GM19239 (cell line): ENCODE measurements around the gene TRIM33.
"Not testable (repeated sequence)": the region's sequence is repeated elsewhere in the genome, so short reads cannot be mapped to it uniquely, and the experiment has no call there.

Experiments used
- DNase-seq: peaks from one replicate; pipeline ENCODE4 v3.0.0; 2011; ENCODE audit warnings: low spot score; ENCODE audit not compliant: insufficient read length
- FAIRE-seq: peaks from 2 replicates; lab custom pipeline; 2011; peaks lifted over from hg19 to GRCh38; lab: Jason Lieb, UNC

TRIM33 gene

DNA sequence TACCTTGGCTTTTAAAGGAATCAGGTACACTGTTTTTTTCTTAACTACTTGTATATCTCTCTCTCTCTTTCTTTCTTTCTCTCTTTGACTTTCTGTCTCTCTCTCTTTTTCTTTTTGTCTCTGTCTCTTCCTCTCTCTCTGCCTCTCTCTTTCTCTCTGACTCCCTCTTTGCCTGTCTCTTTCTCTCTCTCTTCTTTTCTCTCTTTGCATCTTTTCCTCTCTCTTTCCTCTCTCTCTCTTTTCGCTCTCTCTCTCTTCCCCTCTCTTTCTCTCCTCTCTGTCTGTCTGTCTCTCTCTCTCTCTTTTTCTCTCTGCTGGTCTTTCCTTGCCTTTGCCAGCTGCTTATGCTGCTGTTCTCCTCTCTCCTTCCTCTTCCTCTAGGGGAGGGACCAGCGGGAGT, 143.2 kb downstream of the TRIM33 start:
- no peak for FAIRE-seq

DNA sequence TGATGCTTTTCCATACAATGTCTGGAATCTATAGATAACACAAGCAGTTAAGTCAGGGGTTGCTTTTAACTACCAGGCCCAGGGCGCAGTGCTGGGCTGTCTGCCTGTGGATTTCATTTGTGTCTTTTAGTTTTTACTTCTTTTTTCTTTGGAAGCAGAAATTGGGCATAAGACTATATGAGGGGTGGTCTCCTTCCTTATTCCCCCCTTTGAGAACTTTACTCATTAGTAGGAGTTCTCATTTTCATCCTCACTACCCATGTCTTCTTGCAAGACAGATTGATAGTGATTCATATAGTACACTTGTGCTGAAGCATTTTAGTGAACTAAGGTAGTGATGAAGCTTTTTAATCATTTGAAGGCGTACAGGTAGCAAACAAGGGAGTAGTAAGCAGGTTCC, 147.8 kb downstream of the TRIM33 start:
- FAIRE-seq = not testable (repeated sequence)

More for the DNA sequence above, 143.2 kb downstream of the TRIM33 start:
- no peak for DNase-seq

DNA sequence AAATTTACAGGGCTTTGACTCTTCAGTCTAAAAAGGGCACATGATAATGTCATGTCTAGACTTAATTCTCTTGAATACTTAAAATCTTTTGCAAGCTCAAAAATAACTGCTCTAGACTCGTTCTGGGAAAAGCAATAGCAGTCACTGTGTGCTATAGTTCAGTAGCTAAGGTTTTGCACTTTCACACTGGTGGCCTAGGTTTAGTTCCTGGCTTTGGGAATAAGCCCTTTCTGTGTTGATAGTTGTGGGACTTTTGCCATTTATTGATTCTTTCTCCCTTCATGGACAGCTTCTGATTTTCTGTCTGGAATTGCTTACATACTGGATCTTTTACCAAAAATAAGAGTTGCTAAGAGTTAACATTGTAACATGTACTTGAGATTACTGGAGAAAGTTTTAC, 151.2 kb downstream of the TRIM33 start:
- FAIRE-seq (no peak), DNase-seq (no peak)

More for the DNA sequence above, 147.8 kb downstream of the TRIM33 start:
- not testable (repeated sequence) for DNase-seq

DNA sequence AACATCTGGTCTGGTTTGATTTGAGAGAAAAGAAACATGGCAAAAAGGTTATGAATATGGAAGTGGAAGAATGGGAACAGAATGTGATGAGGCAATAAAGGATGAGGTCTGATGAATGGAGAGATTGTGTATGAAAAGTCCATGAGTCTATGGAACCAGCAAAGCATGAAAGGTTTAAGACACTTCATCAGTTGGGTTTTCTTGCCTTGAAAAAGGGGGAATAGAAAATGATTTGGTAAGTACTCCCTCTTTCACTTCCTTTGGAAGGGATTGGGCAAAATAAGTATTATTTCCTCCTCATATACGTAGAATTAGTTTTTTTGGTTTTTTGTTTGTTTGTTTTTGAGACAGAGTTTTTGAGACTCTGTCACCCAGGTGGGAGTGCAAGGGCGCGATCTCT, 155.8 kb downstream of the TRIM33 start:
- DNase-seq (no peak), FAIRE-seq (no peak)

DNA sequence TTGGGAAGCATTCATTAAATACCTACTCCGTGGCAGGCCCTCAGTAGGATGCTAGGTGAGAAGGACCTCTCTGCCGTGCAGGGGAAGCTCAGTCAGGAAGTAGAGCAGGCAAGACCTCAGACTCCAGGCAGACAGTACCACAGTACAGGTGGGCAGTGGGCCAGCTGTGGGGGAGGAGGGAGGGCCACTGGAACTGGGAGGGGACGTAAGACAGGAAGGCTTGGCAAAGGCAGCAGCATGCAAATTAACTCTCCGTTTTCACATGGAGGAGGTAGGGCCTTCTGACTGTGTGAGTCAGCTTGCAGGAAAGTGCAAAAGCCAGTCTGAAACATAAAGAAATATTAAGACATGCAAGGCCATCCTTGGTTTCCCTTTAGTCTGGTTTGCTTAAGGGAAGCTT, 157.7 kb downstream of the TRIM33 start:
- FAIRE-seq (no peak), DNase-seq (no peak)

DNA sequence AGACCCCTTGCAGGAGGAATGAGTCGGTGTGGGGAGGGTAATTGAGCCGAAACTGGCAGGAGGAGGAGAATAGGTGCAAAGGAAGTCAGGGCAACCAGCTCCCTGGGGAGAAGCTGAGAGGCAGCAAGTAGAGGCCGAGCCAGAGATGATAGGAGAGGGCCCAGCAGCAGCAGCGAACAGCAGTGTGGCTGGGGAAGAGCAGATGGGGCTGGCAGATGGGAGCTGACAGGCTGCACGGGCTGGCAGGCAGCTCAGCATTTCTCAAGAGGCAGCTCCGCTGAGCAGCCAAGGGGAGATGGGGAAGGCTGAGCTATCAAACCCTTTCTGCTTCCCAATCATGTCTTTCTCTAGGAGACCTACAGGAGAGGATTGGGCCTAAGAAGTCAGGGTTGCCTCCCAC, 158.2 kb downstream of the TRIM33 start:
- DNase-seq = no peak
- FAIRE-seq = no peak

DNA sequence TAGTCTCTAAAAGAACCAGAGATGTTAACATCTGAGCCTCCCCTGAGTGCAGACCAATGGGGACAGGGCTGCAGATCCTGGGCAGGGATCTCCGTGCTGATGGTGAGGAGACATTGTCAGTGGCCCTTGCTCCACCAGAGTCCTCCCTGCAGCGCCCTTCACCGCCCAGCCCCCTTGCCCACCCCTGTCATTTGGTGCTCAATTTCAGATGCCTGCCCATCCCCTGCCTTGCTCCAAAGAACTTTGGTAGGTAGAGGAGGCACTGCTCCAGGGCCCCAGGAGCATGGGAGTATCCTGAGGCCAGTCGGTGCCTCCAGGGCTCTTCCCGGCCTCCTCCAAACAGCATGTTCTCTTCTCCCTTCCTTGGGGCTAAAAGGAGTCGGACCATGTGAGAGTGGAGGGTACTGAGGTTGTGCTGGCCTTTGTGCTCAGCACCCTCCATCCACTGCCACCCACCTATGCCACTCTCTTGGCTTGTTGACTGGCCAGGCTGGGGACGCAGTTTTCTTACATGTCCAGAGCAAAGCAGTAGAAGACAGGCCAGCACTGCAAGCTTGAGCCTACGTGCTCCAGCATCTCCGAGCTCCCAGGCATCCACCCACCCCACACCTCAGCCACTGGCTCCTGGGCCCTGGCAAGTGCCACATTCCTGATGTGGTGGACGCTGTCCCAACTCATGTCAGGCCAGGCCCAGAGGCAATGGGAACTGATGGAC, 160.1 kb downstream of the TRIM33 start:
- DNase-seq (no peak), FAIRE-seq (no peak)

DNA sequence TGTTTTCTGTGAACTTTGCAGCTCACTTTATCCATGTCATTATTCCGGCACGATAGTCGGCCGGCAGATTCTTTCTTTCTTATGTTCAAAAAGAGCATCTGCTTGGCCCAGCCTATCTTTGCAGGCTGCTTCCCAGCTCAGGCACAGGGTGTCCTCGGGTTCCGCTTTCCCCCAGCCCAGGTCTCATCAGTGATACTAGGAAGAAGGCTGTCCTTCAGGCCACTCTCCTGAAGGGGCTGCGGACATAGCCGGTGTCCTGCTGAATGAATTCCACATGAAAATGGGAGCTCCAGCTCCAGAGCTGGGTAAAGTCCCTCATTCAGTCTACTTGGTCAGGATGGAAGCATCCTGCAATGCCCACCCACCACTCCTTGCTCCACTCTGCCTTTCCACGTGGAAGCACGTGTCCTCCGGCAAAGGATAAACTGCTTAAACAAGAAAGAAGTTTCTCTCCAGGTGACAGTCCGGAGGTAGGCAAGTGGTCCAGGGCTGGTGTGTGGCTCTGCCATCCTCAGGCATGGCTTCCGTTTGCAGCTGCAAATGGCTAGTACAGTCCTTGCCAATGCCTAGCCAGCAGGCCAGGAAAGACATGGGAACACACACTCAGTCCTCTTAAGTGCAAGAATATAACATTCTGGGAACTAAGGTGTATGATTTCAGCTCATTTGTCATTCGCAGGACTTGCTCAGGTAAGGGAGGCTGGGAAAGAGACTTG, 161.0 kb downstream of the TRIM33 start:
- no peak for DNase-seq
- FAIRE-seq = no peak

DNA sequence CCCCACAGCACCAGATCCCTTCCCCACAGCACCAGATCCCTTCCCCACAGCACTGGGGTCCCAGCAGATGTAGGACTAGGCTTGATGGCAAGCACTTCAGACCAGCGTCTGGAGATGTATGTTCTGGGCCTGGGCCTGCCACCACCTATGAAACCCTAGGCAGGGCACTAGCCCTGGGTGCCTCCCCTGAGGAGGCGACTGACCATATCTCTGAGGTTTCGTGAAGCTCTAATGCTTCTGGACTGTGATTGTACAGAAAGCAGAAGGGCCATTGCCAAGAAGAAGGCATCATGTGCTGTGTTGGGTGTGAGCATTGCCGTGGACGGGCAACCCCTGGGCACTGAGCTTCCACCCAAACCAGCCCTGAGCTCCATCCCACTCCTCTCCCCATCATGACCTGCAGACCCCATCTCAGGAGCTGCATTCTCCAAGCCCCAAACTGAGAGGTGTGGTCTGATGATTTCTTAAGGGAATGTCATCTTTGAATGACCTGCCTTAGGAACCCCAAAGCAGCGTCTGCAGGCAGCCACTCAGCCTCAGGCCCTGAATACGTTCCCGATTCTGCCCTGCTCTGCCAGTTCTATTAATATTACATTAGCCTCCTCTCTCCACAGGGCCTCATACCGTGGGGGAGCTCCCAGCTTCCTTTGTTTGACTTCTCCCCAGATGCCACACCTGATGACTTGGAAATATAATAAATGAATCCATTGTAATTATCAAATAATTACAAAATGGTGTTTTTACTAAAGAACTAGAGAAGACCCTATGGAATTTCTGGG, 163.4 kb downstream of the TRIM33 start:
- FAIRE-seq = no peak

DNA sequence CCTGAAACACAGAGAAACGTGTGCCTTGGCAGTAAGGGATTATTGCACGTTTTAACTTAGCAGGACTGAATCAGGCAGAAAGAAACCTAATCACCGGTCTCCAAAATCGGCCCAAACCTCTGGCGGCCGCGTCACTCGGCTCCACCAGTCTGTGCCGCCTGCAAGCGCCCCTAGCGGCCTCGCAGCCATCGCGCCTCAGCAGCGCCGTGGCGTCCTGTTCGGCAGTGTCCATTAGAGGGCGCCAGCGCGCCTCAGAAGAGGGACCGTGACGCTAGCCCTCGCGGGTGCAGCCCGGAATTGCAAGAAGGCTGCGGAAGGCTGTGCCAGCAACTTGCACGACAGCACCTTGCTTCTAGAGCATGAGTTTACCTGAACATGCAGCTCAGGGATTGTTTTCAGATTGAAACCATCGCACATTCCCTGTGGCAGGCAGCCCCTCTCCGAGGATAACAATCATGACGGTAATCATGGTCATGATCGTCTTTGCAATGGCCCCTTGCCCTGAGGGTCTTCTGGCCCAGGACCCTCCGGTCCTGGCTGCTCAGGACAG, 164.4 kb downstream of the TRIM33 start:
- FAIRE-seq = peak; percentile 53
- peak; percentile 91 for DNase-seq

More for the DNA sequence above, 163.4 kb downstream of the TRIM33 start:
- no peak for DNase-seq

DNA sequence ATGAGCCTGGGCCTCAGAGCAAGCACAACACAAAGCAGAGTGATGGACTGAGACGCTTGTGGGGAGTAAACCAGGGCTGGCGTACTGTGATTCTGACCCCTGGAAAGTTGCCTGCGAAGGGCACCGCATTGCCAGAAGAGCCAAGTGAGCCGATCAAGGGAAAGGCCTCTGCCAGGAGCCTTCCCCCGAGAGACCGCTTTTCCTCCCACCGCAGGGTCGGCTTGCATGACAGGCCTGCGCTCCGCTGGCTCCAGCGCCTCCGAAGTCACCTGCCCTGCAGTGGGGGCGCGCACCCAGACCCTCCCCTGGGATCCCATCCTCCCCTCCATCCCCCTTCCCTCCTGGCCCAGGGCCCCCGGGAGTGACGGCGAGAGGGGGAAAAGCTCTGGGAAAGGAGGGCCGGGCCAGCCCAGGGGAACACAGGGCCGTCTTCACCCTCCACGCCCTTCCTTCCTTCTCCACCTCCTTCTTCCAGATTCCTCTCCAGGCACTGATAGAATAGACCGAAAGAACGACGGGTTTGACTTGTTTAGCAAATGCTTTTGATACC, 165.0 kb downstream of the TRIM33 start:
- no peak for DNase-seq
- FAIRE-seq = peak; percentile 44

DNA sequence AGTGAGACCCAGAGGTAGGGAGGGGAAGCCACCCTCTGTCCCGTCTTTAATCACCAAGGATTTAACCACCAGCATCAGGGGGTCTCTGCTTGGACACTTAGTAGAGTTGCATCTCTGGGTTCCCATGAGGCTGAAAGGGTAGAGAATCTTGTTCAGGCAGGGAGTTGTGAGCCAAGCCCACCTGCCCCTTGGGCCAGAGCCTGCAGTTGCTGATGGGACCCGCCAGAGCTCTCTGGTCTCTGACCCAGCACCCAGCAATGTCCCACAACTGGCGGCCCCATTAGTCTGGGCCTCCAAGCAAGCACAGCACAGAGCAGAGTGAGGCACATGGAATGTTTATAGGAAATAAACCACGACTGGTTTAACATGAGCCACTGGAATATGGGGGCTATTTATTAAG, 166.3 kb downstream of the TRIM33 start:
- DNase-seq = no peak
- FAIRE-seq = no peak
